CD14-positive monocyte (primary cell): ENCODE data around the gene CLDND2. TPM values are rescaled to one million over a fixed set of nuclear protein-coding genes. Genes with fewer than 3 reads are reported as not detected.

Experiments
- DNase-seq, 3 donors: peaks; one replicate each; pipeline ENCODE4 v3.0.0-alpha.2; 2011 to 2022
- H2AFZ ChIP-seq: 2 replicates; pipeline ENCODE4 v1.6.0; 2012; ENCODE audit warnings: mild to moderate bottlenecking, low read depth, low read length, inconsistent platforms; ENCODE audit not compliant: insufficient read depth, poor library complexity, severe bottlenecking
- H3K27ac ChIP-seq, 2 donors: 1 replicate in 1 of 2; 2 replicates in 1 of 2; pipeline ENCODE4 v1.5.1; 2012 to 2013; ENCODE audit warnings: low read length in 2 of 2, control low read depth in 1 of 2, inconsistent platforms in 1 of 2, low read depth in 1 of 2, mild to moderate bottlenecking in 1 of 2
- H3K27me3 ChIP-seq, 2 donors: one replicate each; pipeline versions ENCODE4 v1.6.0 to v1.6.1; 2011 to 2013; ENCODE audit warnings: low read length in 2 of 2; ENCODE audit not compliant: control insufficient read depth in 2 of 2, insufficient read depth in 2 of 2
- H3K36me3 ChIP-seq, 2 donors: replicated peaks in 1 of 2; 1 replicate in 1 of 2; 2 replicates in 1 of 2; pipeline versions ENCODE4 v1.5.1 to v1.6.1; 2012 to 2013; ENCODE audit warnings: low read length in 2 of 2, control low read depth in 1 of 2, inconsistent platforms in 1 of 2, mild to moderate bottlenecking in 1 of 2; ENCODE audit not compliant: insufficient read depth in 2 of 2, control insufficient read depth in 1 of 2
- H3K4me1 ChIP-seq, 2 donors: 1 replicate in 1 of 2; 2 replicates in 1 of 2; pipeline versions ENCODE4 v1.5.1 to v1.6.1; 2012 to 2013; ENCODE audit warnings: low read length in 2 of 2, control low read depth in 1 of 2, inconsistent platforms in 1 of 2, mild to moderate bottlenecking in 1 of 2, moderate library complexity in 1 of 2; ENCODE audit not compliant: insufficient read depth in 2 of 2, control insufficient read depth in 1 of 2
- H3K4me2 ChIP-seq: replicated peaks from 2 replicates; pipeline ENCODE3; 2012; ENCODE audit warnings: low read length, moderate library complexity, mild to moderate bottlenecking; ENCODE audit not compliant: poor library complexity, severe bottlenecking; ENCODE audit errors: extremely low read depth
- H3K4me3 ChIP-seq, 3 experiments: fragments of 200-600 bp in 1 of 3; sonication (generic) in 1 of 3; replicated peaks in 1 of 3; 1 replicate in 2 of 3; 2 replicates in 1 of 3; pipeline ENCODE4 v1.5.1; 2011 to 2013; ENCODE audit warnings: low read length in 3 of 3, mild to moderate bottlenecking in 3 of 3, control low read depth in 2 of 3, low read depth in 2 of 3, inconsistent platforms in 1 of 3, moderate library complexity in 1 of 3
- H3K79me2 ChIP-seq: 2 replicates; pipeline ENCODE4 v1.6.0; 2012; ENCODE audit warnings: mild to moderate bottlenecking, control low read depth, inconsistent platforms, low read length, moderate library complexity; ENCODE audit not compliant: insufficient read depth
- H3K9ac ChIP-seq: 2 replicates; pipeline ENCODE4 v1.6.0; 2017; ENCODE audit warnings: low read length, mild to moderate bottlenecking; ENCODE audit not compliant: insufficient read depth, poor library complexity, severe bottlenecking
- H3K9me3 ChIP-seq, 2 donors: replicated peaks in 1 of 2; 1 replicate in 1 of 2; 2 replicates in 1 of 2; pipeline versions ENCODE4 v1.5.1 to v1.6.1; 2012 to 2013; ENCODE audit warnings: low read length in 2 of 2, control low read depth in 1 of 2; ENCODE audit not compliant: control insufficient read depth in 1 of 2, insufficient read depth in 1 of 2
- H4K20me1 ChIP-seq: 2 replicates; pipeline ENCODE4 v1.6.0; 2012; ENCODE audit warnings: mild to moderate bottlenecking, low read length, control low read depth, moderate library complexity; ENCODE audit not compliant: insufficient read depth
- H3K27ac Mint-ChIP-seq, 7 donors: one replicate each; pipeline ENCODE4 v1.8.0; 2020; ENCODE audit warnings: mild to moderate bottlenecking in 7 of 7, mixed read lengths in 7 of 7, moderate library complexity in 6 of 7, inconsistent platforms in 2 of 7
- H3K27me3 Mint-ChIP-seq, 3 donors: one replicate each; pipeline ENCODE4 v1.8.0; 2021 to 2022; ENCODE audit warnings: low read depth in 3 of 3, mild to moderate bottlenecking in 3 of 3, mixed read lengths in 3 of 3, moderate library complexity in 3 of 3, inconsistent platforms in 1 of 3
- H3K36me3 Mint-ChIP-seq, 2 donors: one replicate each; pipeline ENCODE4 v1.8.0; 2020; ENCODE audit warnings: mixed read lengths in 2 of 2, inconsistent platforms in 1 of 2, mild to moderate bottlenecking in 1 of 2
- H3K4me1 Mint-ChIP-seq: one replicate; pipeline ENCODE4 v1.8.0; 2020; ENCODE audit warnings: mild to moderate bottlenecking, mixed read lengths
- H3K4me3 Mint-ChIP-seq, 2 donors: one replicate each; pipeline ENCODE4 v1.8.0; 2020; ENCODE audit warnings: mild to moderate bottlenecking in 2 of 2, mixed read lengths in 2 of 2, moderate library complexity in 1 of 2
- H3K9me3 Mint-ChIP-seq, 7 donors: one replicate each; pipeline ENCODE4 v1.8.0; 2020 to 2022; ENCODE audit warnings: mixed read lengths in 7 of 7, mild to moderate bottlenecking in 6 of 7, moderate library complexity in 6 of 7, inconsistent platforms in 2 of 7
- CTCF ChIP-seq: fragments of 200-600 bp; IDR thresholded peaks from one replicate; pipeline ENCODE4 v1.8.0; 2022; ENCODE audit warnings: antibody characterized with exemption, mild to moderate bottlenecking
- WGBS: methylation state at CpG from one replicate; pipeline ENCODE4 v1.1.5; 2013; ENCODE audit warnings: missing lambda C conversion rate; ENCODE audit not compliant: insufficient coverage; 5-methylcytosine and 5-hydroxymethylcytosine counted together
- intact Hi-C, 2 donors: fragments of 100-400 bp; cut with micrococcal nuclease; formaldehyde crosslinking; loops; one replicate each; pipeline versions ENCODE4 v1.15.0 to v1.15.1; 2023
- polyA plus RNA-seq, 3 donors: library from polyadenylated mRNA; depleted of rRNA in 1 of 3; unstranded in 2 of 3; stranded (reverse) in 1 of 3; fragments of 300-500 nt in 2 of 3; fragments of >200 nt in 1 of 3; fragmentation: Illumina TruSeq in 2 of 3; gene quantifications; 1 replicate in 2 of 3; 2 replicates in 1 of 3; pipeline ENCODE4 v1.2.3, GENCODE V29; 2012 to 2021

Gene CLDND2
- polyA plus RNA-seq, 3 donors = 0.08 TPM; not detected in 2

- H3K4me3 Mint-ChIP-seq = no peak overlapping the region
- H3K4me2 ChIP-seq = no peak overlapping the region
- peaks cover 19% of the 10 kb centered on the region for H3K79me2 ChIP-seq
- H3K27ac Mint-ChIP-seq = peak overlapping the region in 5 of 7 donors; percentile 18 to 84 (median 51)
- H3K27me3 ChIP-seq = no peaks in the 10 kb centered on the region
- H3K9me3 ChIP-seq = no peaks in the 10 kb centered on the region
- peaks cover 0 to 1% of the 10 kb centered on the region in 2 donors for H3K36me3 Mint-ChIP-seq
- DNase-seq = peak in 1 of 3 donors; percentile 62
- peaks cover 0 to 1% (median 0%) of the 10 kb centered on the region in 7 donors for H3K9me3 Mint-ChIP-seq
- H3K4me1 ChIP-seq = peaks cover 37 to 45% of the 10 kb centered on the region in 2 donors
- H3K4me1 Mint-ChIP-seq = peaks cover 57% of the 10 kb centered on the region
- no peaks in the 10 kb centered on the region for H4K20me1 ChIP-seq
- no peak overlapping the region for H3K9ac ChIP-seq
- WGBS = 6% methylated on average over 6 of the region's 11 CpGs
- peaks cover 0 to 3% (median 0%) of the 10 kb centered on the region in 3 donors for H3K27me3 Mint-ChIP-seq
- H2AFZ ChIP-seq = peak overlapping the region; percentile 56
- intact Hi-C loops = no loop called here
- H3K27ac ChIP-seq = no peak overlapping the region
- H3K36me3 ChIP-seq = no peaks in the 10 kb centered on the region
- no peak for TF ChIP-seq CTCF
- H3K4me3 ChIP-seq = no peak overlapping the region
Observed at GRCh38 chr19:51375504-51376221, 6.9 kb upstream of the CLDND2 start.

- intact Hi-C loops = no loop called here
- peaks cover 71% of the 10 kb centered on the region for H3K4me1 Mint-ChIP-seq
- H2AFZ ChIP-seq = peak within 1 kb of the TSS; percentile 79
Observed at GRCh38 chr19:51372649-51373504, 4.1 kb upstream of the CLDND2 start, which contains the start of gene NKG7. TSS of gene NKG7 (minus strand) at chr19:51372654. CDS start at chr19:51372535, 119 bp downstream.

More at GRCh38 chr19:51372649-51373504, 4.1 kb upstream of the CLDND2 start, which contains the start of gene NKG7:
- Mint-ChIP-seq H3K4me3 (peak within 1 kb of the TSS; percentile 59 to 73), H3K27ac (peak within 1 kb of the TSS; percentile 46 to 89 (median 82)), H3K36me3 (peaks cover 0 to 1% of the 10 kb centered on the region in 2 donors), H3K9me3 (peaks cover 0 to 1% (median 0%) of the 10 kb centered on the region in 7 donors), H3K27me3 (peaks cover 0 to 2% (median 0%) of the 10 kb centered on the region in 3 donors)
- TF ChIP-seq CTCF = no peak
- no peaks in the 10 kb centered on the region for H3K9me3 ChIP-seq
- peak within 1 kb of the TSS; percentile 62 for H3K4me2 ChIP-seq
- no peaks in the 10 kb centered on the region for H3K36me3 ChIP-seq
- H3K4me1 ChIP-seq = peaks cover 49 to 70% of the 10 kb centered on the region in 2 donors
- peak within 1 kb of the TSS in 1 of 3 experiments; percentile 62 for H3K4me3 ChIP-seq
- H3K9ac ChIP-seq = peak within 1 kb of the TSS; percentile 57
- H3K79me2 ChIP-seq = peaks cover 41% of the 10 kb centered on the region
- WGBS = no CpG with 5 or more reads among the region's 9 CpGs
- no peaks in the 10 kb centered on the region for H3K27me3 ChIP-seq
- DNase-seq = peak; percentile 46 to 71 (median 48)
- peak within 1 kb of the TSS; percentile 47 to 81 for H3K27ac ChIP-seq
- no peaks in the 10 kb centered on the region for H4K20me1 ChIP-seq
